GM19452 (cell line): Measurements from ENCODE around the gene TDRD9.

Experiments used
- ATAC-seq: cut with Tn5 transposase; IDR thresholded peaks from one replicate; pipeline ENCODE4 v1.9.1; 2021; ENCODE audit not compliant: unreplicated experiment

The TDRD9 gene

GRCh38 chr14:104064003-104064402 lies 135.7 kb downstream of the TDRD9 start:
- ATAC-seq, result no peak

- ATAC-seq, result no peak
Measured at GRCh38 chr14:104066279-104066678, 138.0 kb downstream of the TDRD9 start.

DNA sequence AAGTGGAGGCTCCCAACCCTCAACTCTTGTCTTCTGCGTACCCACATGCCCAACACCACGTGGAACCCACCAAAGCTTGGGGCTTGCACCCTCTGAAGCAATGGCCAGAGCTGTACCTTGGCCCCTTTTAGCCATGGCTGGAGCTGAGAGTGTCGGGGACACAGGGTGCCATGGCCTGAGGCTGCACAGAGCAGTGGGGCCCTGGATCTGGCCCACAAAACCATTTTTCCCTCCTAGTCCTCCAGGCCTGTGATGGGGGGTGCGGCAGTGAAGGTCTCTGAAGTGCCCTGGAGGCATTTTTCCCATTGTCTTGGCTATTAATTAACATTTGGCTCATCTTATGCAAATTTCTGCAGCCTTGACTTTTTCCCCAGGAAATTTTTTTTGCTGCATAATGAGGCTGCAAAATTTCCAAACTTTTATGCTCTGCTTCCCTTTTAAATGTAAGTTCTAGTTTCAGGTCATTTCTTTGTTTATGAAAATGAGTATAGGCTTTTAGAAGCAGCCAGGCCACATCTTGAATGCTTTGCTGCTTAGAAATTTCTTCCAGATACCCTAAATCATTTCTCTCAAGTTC lies 138.6 kb downstream of the TDRD9 start:
- ATAC-seq, result no peak

GRCh38 chr14:104069541-104069940 lies 141.3 kb downstream of the TDRD9 start:
- no peak for ATAC-seq

DNA sequence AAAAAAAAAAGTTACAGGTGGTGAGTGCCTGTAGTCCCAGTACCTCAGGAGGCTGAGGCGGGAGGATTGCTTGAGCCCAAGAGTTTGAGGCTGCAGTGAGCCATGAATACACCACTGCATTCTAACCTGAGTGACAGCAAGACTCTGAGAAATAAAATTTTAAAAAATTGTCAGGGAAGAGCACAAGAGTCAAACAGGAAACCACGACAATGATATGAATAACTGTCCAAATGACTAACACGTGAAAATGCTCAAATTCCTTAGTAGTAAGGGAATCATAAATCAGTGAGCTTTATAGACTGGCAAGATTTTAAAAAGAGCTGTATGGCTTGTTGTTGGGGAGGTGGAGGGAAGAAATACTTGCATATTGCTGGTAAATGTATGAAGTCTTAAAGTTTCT lies 144.3 kb downstream of the TDRD9 start:
- ATAC-seq, result no peak

GRCh38 chr14:104073764-104074163 lies 145.5 kb downstream of the TDRD9 start:
- ATAC-seq, result no peak

DNA sequence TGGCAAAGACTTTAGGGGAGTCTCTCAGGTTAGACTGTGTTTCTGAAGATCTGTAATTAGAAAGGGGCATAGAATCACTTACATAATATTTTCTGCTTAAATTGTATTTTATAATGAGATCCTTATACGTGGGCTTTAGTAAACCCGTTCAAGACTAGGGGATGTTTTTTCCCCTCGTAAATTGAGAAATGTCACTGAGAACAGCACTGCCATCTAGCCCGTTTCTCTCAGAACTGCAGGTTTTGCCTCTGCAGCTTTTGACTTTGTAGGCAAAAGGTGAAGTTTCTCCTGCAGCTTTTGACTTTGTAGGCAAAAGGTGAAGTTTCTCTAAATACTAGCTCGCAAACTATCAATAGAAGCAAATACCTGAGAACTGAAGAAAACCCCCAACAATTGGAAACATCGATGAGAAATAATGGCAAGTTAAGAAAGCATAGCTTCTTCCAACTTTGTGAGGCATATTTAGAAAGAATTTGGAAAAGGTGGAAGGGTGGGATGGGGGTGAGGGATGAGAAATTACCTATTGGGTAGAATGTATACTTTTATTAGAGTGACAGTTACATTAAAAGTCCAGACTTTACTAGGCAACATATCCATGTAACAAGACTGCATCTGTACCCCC lies 147.4 kb downstream of the TDRD9 start:
- no peak for ATAC-seq

DNA sequence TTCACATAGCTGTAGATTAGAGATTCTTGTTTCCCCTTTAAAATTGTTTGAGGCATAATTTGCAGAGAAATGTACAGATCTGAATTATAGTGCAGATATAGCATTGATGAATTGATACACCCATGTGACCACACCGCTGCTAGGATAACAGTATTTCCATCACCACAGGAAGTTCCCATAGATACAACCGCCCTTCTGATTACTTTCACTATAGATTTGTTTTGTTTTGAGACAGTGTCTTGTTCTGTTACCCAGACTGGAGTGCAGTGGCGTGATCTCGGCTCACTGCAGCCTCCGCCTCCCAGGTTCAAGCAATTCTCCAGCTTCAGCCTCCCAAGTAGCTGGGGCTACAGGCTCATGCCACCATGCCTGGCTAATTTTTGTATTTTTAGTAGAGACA lies 148.5 kb downstream of the TDRD9 start:
- ATAC-seq, result no peak

GRCh38 chr14:104078031-104078455 lies 149.8 kb downstream of the TDRD9 start:
- peak; percentile 91 for ATAC-seq

DNA sequence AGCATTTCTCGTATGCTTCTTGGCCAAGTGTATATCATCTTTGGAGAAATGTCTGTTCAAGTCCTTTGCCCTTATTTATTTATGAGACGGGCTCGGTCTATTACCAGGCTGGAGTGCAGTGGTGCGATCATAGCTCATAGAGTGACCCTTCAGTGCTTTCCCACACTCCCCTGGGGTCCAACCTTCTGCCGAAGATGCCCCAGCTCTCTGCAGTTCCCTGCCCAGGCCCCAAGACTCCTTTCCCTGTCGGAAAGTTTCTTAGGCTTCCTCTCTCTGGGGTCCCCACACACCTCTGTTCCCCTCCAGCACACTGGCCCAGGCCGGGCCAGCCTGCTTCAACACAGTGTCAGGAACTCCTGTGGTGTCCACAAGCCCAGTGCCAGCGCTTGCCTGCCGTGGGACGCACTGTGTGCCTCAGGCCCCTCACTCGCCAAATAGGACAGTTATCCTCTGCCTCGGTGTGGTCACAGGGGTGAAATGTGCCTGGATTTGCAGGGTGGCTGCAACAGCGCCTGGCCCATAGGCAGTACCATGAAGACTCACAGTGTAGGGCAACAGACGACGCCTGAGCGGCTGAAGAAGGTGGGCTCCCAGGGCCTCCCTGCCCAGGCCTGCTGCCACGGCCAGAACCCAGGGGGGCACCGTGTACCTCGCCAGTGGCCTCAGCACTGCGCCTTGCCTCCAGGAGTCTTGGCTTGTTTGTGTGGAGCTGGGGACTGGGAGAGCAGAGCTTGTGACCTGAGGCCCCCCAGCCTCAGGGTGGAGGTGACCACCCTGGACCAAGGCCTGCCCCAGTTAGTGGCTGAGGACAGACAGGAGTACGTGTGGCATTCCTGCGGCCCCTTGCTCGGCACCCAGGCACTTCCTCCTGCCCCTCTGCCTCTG lies 152.4 kb downstream of the TDRD9 start:
- no peak for ATAC-seq

- no peak for ATAC-seq
Measured at GRCh38 chr14:104081261-104081835, 153.1 kb downstream of the TDRD9 start.

DNA sequence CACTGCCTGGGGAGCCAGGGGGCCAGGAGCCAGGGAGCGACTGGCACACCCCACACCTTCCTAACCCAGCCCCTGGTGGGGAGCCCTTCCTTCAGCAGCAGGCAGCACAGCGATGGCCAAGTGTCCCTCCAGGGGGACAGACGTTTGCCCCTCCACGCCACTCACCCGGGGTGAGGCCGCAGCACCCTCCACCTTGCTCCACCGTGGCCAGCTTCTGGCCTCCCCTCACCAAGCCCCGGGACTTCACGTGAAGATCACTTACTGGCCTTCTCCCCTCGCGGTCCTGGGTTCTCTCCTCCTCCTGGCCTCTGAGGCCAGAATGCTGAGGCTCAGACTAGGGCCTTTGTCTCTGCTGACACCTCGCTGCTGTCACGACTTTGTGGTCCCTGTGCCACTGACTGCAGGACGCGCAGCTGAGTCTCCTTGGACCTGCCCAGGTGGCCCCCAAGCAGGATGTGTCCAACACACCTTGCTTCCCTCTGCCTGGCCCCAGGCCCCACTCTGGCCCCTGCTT lies 153.8 kb downstream of the TDRD9 start:
- no peak for ATAC-seq

GRCh38 chr14:104082807-104083206 lies 154.6 kb downstream of the TDRD9 start:
- ATAC-seq, result no peak

GRCh38 chr14:104084251-104085002 lies 156.2 kb downstream of the TDRD9 start:
- no peak for ATAC-seq

DNA sequence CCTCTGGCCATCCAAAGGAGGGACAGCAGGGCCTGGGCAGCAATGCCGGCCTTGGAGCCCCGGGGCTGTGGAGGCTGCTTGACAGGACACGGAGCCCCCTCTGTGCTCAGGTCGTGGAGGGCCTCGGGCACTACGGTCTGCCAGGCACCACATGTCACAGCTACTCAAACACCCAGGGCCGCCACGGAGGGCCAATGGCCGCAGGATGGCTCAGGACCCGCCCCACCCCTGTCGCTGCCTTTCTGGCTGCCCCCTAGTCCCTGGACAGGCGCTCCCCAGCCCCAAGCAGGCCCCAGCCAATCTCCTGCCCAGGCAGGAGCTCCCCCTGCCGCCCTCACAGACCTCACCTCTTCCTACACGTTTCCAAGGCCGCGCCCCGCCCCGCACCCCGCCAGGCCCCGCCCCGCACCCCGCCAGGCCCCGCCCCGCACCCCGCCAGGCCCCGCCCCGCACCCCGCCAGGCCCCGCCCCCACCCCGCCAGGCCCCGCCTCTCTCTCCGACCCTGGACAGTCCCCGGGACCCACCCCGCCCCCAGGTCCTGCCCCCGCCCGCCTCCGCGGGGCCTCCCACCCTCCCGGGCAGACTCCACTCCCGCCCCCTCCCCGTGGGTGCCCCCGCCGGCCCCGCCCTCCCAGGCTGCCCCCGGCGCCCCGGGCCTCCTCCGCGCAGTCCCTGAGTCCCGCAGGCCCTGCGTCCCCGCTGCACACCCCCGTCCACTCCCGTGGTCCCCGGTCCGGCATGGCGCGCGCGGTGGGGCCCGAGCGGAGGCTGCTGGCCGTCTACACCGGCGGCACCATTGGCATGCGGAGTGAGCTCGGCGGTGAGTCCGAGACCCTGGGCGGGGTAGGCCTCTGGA lies 157.0 kb downstream of the TDRD9 start, which contains the start of gene ASPG:
TSS of gene ASPG (plus strand) at position 669 of the 857 bp plus-strand sequence. CDS start at position 740, 71 bp downstream.
- ATAC-seq, result no peak

DNA sequence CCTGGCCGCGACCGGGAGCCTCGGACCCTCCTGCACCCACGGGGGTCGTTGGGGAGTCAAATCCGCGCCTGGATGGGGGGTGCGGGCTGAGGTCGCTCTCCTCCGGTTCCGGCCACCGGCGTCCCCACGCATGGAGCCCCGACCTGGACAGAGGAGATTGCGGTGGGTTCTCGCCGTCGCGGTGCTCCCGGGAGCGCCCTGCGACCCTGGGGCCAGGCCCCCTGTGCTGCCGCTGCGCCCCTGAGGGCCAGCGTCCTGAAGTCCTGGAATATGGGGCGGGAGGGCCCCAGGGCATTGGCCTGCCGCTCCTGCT lies 157.6 kb downstream of the TDRD9 start:
- no peak for ATAC-seq

- ATAC-seq, result no peak
Measured at GRCh38 chr14:104086210-104086660, 158.0 kb downstream of the TDRD9 start.

DNA sequence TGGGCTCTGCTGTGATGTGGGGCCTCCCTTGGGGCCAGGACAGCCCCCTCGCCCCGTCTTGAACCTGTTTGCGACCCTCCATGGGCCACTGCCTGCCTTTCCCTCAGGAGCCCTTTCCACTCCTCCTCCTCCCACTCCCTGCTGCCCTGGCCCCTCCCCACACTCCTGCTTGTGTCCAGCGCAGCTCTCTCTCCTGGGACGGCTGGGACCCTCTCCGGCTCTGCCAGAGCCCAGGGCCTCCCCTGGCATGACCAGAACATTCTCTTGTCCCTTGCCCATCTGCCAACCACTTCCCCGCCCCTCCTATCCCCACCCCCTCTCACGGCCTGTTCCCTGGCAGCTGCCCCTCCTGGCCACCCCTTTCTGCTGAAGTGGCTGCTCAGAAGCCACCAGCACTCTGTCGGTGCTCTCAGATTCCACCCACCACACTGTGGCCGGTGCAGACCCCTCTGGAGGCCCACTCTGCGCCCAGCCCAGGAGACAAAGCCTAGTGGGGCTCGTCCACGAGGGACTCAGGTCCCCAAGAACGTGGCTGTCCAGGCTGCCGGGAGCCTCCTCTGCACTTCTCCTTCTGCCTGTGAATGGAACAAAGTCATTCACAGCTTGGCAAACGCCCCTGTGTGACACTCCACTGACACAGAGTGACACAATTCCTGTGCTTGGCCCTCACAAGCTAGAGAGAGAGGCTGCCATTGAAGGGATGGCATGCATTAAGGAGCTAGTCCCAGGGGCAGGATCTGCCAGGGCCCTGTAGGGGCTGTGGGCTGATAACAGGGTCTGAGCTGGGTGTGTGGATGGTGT lies 158.6 kb downstream of the TDRD9 start:
- no peak for ATAC-seq

GRCh38 chr14:104087505-104087904 lies 159.2 kb downstream of the TDRD9 start:
- no peak for ATAC-seq
